NCI-H524 (cell line): ENCODE results near the gene NKG7.

Experiments used
- DNase-seq, 2 experiments: peaks; one replicate each; lab custom pipeline; 2025; lab: John Stamatoyannopoulos, UW

NKG7 gene

DNA sequence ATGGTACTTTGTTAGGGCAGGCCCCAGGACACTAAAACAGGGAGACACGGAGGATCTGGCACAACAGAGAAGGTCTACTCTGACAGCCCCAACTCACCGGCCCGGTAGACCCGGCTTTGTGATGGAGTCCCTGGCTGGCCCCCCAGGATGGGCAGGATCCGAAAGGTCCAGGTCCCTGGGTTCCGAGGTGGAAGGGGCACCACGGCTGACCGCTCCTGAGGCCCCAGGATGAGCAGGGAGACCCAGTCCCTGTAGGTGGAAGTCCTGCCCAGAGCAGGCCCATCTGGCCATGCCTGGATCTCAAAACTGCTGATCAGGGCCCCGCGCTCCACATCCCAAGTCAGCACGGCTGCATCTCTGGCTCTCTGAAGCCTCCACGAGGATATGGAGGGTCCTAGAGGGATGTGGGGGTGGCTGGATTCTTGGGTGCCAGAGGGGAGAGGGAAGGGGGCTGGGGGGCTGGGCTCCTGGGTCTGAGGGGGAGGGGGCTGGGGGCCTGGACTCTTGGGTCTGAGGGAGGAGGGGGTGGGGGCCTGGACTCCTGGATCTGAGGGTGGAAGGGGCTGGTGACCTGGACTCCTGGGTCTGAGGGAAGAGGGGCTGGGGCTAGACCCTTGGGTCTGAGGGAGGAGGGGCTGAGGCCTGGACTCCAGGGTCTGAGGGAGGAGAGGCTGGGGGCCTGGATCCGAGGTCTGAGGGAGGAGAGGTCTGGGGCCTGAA, 35.2 kb downstream of the NKG7 start:
- no peak for DNase-seq

DNA sequence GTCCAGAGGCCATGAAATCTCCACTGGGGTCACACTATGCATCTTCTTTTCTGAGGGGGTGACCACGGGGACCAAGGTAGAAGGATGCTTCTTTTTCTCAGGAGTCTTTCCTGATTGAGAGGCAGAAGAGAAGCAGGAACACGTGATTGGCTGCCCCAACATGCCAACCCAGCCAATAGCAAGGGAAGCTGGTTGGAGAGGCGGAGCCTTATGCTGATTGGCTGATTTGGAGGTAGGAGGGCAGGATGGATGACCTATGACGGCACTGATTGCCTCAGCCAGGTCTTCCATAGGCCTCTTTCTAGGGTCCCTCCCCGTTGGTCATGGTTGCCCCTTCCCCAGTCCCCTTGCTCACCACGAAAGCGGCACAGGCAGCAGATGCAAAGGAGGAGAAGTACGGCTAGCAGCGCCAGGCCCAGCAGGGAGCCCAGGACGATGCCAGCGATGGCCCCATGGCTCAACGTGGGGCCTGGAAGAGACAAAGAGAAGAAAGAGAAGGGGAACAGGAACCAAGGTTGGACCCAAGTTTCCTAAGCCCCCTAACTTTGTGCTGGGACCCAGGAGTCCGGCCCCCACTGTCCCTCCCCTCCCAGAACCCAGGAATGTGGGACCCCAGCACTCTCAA, 38.5 kb downstream of the NKG7 start:
- no peak for DNase-seq

DNA sequence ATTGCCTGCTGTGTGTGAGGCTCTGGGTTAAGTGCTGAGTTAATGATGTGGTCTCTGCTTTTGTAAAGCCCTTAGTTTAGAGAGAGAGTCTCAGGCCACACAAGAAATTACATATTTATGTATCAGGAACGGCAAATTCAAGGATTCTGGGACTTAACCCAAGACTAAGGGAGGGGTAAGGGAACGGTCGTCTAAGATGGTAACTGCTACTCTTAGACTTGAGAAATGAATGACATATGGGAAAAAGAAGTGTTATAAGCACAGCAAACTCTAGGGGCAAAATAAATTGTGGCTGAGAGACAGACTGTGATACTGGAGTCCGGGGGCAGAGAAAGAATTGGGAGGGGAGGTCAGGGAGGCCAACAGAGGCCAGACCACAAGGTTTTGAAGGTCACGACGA, 40.7 kb downstream of the NKG7 start:
- DNase-seq = no peak

DNA sequence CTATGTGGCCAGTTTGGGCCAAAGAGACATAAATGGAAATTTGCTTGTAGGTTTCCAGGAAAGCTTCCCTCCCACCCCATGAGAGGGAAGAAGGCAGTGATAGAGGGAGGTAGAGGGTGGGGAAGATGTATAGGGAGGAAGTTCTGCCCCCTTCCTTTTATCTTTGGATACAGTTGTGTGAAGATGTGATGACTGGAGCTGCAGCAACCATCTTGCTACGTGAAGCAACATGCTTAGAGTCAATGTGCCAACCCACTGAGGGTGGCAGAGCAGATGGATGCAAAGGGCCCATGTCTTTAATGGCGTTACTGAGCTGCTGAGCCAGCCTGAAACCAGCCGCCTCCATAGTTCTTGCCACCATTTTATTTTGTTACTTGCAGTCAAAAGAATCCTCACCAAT, 41.3 kb downstream of the NKG7 start:
- no peak for DNase-seq

DNA sequence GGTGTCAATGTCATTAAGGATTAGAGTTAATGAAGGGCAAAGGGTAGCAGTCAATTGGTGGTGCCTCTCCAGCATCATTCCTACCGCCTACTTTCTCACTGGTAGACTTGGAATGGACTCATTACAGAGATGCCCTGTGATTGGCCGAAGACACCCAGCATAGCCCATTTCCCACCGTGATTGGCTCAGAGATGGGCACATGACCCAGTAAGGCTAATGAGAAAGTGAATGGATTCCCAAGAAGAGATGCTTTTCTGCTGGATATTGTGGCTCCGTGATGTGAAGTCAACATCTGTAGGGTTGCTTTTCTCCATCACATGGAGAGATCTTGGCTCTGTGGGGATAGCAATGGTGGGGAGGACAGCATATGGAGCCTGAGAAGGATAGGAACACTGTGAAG, 42.1 kb downstream of the NKG7 start:
- no peak for DNase-seq

DNA sequence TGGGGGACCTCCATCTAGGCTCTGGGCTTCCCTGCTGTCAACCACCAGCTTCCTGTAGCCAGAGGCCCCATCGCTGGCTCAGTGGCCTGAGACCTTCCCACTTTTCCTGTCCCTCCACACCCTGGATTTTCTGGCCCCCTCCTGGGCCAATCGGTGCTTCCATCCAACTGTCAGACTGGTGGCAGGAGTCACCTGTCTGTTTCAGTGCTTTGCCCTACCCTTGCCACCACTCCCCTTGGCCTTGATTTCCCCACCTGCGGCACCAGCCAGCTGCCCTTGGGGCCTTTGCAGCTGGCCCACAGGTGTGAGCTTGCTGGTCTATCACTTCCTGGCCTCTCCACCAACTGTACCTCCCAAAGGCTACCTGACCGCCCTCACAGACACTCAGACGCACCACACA, 43.0 kb downstream of the NKG7 start:
- no peak for DNase-seq

DNA sequence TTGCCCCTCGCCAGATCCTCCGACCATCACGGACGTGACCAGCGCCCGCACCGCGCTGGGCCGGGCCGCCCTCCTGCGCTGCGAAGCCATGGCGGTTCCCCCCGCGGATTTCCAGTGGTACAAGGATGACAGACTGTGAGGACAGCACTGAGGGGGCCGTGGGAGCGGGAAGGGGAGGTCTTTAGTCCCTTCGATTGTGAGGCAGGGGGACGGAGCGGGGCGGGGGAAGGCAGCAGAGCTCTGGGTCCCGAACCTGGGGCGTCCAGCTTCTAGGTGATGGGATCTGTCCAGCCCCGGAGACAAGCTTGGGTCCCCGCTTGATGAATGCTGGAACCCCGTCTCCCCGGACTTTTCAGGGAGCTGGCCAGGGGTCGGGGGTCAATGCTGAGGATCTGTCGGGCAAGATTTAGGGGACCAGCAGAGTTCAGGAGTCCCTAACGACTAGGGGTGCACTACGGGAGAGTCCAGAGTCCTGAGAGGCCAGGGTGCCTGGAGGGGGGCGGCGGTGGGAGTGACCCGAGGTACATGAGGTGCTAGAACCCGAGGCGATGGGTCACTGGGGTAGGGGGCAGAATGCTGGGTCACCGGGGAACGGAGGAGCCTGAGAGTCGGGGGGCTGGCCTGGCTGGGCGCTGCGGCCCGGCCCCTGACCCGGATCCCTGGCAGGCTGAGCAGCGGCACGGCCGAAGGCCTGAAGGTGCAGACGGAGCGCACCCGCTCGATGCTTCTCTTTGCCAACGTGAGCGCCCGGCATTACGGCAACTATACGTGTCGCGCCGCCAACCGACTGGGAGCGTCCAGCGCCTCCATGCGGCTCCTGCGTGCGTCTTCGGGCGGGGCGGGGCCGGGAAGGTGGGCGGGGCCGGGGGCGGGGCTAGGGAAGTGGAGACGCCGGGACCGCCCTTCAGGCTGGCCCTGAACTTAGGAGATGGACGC, 45.1 kb downstream of the NKG7 start:
- DNase-seq = no peak

DNA sequence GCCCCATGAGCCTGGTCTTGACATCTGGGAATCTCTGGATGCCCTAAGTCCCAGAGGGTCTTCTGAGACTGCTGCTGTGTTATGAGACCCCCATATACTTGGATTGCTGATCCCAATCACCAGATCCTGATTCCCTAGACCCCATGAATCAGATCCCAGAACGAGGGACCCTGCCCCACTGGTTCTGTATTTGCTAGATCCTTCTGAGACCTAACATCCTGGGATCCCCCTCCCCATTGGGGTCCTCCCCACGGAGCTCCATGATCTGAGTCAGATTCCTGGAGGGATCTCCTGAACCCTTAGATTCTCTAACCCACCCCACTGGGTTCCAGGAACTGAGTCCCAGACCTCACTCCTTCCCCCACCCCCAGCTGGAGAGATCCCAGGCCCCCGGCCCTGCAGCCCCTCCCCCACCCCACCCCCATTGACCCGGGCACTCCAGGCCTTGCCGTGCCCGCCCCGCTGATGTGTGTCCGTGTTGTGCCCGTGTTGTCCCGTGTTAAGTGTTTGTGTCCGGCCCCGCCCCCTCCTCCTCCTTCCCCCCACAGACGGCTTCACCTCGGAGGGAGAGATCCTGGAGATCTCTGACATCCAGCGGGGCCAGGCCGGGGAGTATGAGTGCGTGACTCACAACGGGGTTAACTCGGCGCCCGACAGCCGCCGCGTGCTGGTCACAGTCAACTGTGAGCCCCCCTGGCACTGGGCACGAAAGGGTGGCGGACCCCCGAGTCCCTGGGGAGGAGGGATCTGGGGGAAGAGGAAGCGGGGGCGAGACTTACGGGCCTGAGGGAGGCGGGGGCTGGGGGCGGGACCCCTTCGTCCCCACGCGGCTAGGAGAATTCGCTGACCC, 46.0 kb downstream of the NKG7 start:
- DNase-seq = no peak

DNA sequence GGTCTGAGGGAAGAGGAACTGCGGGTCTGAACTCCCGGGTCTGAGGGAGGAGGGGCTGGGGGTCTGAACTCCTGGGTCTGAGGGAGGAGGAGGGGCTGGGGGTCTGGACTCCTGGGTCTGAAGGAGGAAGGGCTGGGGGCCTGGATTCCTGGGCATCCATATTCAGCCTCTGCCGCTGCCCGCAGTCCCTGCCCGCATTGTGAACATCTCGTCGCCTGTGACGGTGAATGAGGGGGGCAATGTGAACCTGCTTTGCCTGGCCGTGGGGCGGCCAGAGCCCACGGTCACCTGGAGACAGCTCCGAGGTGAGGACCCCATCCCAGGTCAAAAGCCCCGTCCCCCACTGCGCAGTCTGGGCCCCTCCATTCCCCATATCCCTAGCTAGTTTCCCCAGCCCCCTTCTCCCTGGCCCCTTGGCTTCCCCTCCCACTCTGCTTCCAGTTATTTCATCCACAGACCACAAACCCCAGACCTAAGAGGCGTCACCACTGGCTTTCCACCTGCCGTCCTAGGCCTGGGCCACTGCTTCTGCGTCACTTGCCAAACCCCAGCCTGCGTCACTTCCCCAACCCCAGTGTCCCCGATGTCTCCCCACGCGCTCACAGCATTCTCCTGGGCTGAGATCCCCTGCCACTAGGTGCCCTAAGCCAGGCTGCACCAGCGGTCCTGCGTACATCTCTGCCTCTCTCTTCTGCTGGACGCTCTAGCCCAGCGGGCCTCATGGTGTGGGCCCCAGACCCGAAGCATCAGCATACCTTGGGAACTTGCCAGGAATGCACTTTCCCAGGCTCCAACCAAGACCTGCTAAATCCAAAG, 47.1 kb downstream of the NKG7 start:
- DNase-seq = no peak

DNA sequence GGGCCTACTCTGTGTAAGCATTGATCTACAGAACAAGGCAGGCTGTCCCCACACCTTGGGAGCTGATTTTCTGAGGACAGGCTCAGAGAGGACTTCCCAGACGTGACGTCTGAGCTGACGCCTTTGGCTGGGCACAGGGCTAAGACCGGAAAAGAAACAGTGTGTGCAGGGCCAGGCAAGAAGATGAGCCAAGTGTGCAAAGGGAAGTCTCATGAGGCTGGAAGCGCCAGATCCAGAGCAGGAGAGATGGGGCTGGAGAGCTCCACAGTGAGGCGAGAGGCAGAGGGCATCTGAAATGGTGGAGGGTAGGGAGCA, 48.3 kb downstream of the NKG7 start:
- DNase-seq = no peak

DNA sequence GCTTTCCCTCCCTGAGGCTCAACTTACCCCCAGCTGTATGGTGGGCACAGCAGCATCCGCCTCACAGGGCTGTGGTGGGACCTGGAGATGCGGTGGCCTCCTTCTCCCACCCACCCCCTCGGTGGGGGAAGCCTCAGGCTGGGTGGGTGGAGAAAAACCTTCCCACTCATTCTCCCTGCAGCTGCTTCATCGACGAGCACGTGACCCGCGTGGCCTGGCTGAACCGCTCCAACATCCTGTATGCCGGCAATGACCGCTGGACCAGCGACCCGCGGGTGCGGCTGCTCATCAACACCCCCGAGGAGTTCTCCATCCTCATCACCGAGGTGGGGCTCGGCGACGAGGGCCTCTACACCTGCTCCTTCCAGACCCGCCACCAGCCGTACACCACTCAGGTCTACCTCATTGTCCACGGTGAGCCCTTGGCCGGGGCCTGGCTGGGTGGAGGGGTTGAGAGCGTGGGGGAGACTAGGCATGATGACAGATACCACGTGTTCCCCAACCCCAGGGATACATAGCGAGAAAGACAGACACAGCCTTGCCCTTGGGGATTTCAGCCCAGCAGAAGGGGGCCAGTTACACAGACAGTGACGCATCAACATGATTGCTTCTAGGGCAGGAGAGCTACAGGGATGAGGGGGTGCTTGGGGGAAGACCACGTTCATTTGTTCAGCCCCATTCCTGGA, 48.8 kb downstream of the NKG7 start:
- no peak for DNase-seq

DNA sequence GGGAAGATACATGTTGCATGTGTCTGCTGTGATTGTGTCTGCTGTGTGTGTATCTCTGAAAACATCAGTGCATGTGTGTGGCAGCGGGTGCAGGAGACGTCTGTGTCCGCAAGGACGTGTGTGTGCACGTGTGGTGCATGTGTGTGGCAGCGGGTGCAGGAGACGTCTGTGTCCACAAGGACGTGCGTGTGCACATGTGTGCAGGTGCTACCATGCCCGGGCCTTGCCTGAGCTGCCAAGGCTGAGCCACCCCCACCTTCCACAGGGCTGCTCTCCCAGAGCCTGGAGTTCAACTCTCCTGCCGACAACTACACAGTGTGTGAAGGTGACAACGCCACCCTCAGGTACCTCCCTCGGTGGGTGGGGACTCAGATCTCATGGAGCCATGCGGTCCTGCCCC, 50.7 kb downstream of the NKG7 start:
- DNase-seq = no peak
